GM21526 (cell line): ENCODE measurements around the gene DHX40.
A peak's percentile ranks its signal among the peaks of the same experiment; 100 is the strongest.
"Not testable (repeated sequence)": the region's sequence is repeated elsewhere in the genome, so short reads cannot be mapped to it uniquely, and the experiment has no call there.

Experiments
- ATAC-seq: cut with Tn5 transposase; IDR thresholded peaks from one replicate; pipeline ENCODE4 v1.9.1; 2021; ENCODE audit warnings: moderate library complexity; ENCODE audit not compliant: unreplicated experiment, low FRiP score

DHX40 gene

DNA sequence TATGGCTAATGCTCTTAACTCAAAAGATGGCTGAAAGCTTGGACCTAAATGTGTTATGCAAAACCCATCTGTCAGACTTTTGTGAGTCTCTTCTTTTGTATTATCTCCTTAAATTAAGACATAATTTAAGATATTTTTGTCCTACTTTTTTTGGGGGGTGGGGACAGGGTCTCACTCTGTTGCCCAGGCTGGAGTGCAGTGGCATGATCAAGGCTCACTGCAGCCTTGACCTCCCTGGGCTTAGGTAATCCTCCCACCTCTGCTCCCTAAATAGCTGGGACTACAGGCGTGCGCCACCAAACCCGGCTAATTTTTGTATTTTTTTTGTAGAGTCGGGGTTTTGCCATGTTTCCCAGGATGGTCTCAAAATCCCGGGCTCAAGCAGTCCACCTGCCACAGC, 61.3 kb downstream of the DHX40 start:
- ATAC-seq = no peak

DNA sequence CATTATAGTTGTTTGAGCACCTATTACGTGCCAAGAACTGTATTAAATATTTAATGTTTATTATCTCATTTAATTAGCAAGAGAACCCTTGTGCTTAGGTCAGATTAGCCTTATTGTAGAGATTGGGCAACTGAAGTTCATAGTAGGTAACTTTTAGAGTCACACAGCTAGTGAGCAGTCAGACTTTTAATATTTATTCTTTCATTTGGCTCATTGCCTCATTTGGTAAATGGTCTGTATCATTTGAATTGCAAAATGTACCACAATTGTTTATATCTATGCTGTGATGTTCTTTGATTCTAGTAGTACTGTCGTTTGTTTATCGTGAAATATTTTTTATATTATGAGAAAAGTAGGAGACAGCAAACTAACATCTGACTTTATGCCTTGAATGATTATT, 61.9 kb downstream of the DHX40 start:
- ATAC-seq = no peak

DNA sequence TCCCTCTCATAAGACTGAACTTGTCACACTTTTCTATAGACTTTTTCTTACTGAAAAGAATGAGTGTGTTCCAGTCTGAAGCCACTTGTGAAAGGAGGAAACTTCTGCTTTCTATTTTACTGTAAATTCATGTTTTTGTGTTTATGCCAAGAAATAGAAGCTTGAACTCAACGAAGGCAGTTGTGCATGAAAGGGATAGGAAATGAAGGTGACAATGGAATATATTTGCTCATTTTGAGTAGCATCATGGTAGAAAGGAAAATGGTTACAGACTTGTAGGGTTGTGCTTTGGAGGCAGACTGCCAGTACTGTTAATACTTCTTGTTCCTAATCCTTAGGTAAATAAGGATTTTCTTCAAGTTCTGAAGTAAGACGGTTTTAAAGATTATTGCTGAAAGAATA, 62.4 kb downstream of the DHX40 start:
- ATAC-seq = no peak

DNA sequence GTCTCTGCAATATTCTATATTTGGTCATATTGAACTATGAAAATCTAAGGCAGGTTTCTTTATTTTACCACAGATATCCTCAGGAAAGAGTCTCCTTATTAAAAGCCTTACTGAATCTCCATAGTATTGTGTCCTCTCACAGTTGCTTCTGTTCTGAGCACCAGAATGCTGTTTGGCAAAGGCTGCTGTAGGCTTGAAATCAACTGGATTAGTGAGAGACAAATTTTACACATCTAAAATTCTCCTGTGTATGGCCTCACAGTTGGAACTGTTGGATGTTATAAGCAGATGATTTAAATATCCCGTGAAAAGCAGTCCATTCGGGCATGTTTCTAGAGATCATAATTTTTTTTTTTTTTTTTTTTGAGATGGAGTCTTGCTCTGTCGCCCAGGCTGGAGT, 63.8 kb downstream of the DHX40 start:
- no peak for ATAC-seq

DNA sequence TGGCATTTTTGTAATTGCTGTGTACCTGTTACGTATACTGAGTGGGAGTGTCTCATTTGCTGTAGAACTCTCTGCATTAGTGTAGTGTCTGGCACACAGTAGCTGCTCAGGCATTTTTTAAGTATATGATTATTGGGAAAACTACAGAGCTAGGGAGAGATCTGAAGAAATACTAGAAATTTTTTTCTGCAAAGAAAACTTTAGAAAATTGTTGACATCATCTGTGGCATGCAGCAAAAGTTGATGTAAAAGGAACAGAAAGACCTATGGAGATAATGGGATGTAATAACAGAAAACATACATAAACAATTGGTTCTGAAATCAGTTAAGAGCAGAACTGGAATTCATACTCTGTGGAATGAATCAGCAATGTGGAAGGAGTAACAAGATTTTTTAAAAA, 65.9 kb downstream of the DHX40 start:
- no peak for ATAC-seq

DNA sequence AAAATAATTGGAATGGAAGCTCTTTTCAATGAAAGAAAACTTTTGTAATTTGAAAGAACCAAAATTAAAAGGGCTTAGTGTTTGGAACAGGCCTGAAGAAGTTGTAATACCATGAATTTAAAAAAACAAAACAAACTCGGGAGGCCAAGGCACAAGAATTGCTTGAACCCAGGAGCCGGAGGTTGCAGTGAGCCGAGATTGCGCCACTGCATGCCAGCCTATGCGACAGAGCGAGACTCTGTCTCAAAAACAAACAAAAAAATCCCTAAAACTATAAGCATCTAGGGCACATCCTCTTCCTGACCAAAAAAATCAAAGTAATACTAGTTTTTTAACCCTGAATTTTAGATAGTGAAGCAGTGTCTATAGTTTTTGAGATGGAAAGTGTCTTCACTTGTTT, 67.0 kb downstream of the DHX40 start:
- ATAC-seq = no peak

DNA sequence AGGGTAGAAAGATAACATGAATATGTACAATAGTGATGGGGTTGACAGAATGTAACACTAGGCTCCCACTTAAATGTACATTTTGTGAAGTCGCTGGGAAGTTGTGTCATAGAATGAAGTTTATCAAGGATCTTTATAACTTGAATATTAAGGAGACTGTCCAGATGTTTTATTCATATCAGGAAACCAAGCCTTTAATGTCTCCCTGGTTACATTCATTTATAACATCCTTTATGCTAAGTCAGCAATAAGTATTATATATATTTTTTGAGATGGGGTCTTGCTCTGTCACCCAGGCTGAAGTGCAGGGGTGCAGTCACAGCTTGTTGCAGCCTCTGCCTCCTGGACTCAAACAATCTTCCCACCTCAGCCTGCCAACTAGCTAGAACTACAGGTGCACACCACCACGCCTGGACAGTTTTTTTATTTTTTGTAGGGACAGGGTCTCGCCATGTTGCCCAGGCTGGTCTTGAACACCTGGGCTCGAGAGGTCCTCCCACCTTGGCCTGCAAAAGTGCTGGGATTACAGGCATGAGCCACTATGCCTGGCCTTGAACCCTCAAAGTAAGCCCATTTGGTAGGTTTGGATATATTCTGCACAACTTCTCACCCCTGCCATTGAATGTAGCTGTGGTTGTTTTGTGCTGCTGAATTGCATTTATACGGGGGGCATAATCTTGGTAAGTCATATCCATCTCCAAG, 68.4 kb downstream of the DHX40 start:
- ATAC-seq = no peak

DNA sequence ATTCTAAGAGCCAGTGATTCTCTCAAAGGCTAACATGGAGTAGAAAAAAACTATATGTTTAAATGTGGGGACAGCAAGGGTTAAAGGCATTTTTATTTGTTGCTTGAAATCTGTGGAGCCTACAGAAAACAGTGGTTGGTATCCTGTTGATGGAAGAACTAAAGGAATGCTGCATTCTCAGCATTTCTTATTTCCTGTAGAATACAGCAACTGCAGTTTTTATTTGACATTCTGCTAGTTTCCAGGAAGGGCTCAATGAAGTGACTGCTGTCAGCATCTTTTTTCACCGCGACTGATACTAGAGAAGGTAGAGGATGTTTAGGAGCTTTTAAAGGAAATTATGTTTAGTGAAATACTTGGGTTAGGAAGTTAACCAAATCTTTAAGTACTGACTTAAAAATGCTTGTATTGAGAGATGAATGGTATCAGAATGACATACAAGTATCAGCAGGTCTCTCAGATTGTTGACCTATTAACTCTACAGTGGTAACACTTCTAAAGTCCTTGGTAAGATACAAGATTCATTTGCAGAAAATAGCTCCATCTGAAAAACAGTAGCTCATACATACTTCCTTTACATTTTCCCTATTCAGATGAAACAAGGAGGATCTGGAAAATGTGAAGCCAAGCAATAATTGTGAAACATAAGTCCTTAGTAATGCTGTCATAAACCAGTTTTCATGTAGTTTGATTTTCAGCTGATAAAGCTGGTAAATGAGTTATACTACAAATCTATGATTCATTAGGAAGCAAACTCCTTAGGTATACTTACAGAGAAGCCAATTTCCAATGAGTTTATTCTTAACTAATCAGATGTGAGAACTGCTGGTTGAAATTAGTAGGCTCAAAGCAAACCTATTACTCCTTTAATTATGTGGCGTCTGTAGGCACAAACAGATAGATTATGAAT, 69.5 kb downstream of the DHX40 start:
- ATAC-seq = no peak

DNA sequence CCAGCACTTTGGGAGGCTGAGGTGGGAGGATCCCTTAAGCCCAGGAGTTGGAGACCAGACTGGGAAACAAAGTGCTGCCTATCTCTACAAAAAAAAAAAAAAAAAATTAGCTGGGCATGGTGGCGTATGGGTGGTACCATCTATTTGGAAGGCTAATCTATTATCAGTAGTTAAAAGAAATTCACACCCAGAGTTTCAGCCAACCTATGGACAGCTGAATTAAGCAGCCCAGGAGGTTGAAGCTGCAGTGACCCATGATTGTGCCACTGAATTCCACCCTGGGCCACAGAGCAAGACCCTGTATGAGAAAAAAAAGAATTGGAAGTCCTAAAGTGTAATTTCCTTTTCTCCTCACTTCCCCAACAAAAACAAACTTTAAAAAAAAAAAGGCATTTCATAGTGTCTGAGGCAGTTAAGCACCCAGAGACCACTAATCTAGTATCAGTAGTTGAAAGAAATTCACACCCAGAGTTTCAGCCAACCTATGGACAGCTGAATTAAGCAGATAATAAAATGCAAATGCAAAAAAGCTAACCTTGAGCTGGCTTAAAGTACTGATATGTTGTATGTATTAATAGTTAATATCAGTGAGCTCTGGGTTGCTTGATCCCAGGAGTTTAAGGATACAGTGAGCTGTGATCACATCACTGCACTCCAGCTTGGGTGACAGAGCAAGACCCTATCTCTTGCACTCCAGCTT, 72.4 kb downstream of the DHX40 start:
- ATAC-seq = no peak

DNA sequence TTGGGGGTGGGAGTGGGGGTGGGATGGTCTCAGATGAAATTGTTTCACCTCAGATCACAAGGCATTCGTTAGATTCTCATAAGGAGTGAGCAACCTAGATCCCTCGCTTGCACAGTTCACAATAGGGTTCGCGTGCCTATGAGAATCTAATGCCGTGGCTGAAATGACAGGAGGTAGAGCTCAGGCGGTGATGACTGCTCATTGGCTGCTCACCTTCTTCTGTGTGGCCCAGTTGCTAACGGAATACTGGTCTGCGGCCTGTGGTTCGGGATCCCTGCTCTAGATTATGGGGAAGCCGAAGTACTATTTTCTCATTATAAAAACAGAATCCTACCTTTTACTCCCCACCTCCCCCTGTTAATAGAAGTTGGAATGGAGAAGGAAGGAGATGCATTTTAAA, 73.1 kb downstream of the DHX40 start:
- no peak for ATAC-seq

DNA sequence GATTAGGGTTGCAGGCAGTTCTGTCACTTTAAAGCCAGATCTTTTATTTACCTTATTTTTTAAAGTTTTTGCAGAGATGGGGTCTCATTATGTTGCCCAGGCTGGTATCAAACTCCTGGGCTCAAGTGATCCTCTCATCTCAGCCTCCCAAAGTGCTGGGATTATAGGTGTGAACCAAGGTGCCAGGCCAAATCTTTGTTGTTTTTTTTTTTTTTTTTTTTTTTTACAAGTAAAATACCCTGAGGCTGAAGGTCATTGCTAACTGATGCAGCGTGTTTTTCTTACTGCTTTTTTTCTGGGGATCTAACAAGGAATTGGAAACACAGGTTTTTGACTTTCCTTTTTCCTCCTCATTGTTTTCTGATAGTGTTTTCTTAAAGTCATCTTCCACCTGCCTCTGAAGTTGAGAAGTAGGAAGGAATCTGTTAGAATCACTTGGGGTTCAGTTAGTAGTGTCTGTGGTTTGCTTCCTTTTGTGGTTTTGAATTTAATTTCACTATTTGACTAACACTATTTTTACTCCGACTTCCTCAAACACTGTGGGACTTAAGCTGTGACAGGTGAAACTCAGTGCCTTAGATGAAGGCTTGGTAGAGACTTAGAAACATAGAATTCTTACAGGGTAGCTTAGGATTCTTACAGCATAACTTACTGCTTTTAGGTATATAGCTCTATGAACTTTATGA, 76.5 kb downstream of the DHX40 start:
- peak; percentile 71 for ATAC-seq

DNA sequence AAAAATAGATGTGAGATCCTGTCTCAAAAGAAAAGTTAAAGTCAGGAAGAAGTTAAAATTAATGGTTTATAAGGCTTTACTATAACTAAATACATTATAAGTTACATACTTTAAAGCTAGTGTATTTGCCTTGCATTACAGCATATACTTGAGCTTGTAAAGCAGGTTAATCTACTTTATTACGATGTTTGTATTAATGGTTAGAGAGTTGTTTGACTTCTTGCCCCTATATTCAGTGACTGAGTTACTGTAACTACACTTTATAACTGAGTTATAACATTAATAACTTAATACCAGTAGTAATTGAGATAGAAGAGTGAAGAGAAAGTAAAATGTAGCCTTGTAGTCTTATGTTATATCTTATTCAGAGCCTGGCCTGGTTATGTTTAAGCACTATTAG, 77.2 kb downstream of the DHX40 start:
- no peak for ATAC-seq

DNA sequence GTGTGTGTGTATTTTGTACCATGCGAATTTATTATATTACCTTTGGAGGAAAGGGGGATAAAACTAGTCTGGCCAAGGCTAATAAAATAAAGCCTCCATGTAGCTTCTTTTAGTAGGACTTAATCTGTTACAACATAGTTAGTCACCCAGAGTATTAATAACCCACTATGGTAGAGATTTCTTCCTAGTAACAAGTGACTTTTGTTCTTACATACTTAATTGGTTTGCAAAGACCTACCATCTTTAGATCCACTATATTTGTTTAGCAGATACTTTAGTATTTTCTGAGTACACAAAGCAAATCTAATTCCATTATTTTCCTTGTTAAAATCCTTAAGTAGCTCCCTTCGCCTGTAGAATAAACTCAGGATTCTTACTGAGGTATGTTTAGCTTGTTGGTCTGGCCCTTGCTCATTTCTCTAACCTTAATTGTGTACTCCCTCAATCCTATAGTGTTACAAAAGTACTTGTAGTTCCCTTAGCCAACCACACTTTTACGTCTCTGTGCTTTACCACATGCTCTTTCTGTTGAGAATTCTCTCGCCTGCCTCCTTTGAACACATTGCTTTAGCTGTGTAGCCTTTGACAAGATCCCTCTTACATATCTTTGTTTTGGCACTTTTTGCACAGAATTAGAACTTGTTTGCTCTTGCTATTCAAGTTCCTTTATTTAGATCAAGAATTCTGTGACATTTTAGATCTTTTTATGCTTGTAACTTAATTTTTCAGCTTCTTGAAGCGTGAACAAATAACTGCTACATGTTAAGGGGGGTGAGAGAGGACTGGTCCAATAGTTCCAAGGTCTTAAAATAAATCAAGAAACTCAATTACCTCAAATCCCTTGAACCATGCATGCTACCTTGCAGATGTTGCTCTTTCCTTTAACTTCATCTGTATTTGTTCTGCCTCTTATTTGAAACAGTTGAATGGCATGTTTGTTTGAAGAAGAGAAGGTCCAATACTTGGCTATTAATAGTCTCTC, 78.0 kb downstream of the DHX40 start:
- no peak for ATAC-seq

DNA sequence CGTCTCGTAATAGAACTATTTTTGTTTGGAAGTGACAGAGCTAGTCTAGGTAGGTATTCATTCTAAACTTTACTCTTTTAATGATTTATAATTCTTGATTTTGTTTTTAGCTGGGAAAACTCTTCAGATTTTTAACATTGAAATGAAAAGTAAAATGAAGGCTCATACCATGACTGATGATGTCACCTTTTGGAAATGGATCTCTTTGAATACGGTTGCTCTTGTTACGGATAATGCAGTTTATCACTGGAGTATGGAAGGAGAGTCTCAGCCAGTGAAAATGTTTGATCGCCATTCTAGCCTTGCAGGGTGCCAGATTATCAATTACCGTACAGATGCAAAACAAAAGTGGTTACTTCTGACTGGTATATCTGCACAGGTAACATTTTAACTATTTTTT, 81.9 kb downstream of the DHX40 start:
- ATAC-seq = no peak

DNA sequence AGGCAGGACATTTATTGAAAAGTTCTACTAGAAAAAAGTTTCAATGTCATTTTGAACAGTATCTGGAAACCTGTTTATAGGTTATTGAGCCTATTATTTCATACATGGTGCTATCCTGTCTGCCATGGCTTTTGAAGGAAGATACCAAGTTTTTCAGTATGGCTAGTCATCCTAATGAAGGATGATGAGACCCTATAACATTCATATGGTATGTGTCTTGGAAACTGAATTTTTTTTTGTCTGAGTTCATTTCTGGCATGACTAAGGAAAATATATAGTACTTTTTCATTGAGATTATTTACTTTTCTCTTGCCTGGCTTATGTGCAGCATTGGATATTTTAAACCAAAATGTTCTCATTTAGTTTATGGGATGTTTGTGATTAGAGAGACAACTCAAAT, 84.5 kb downstream of the DHX40 start:
- no peak for ATAC-seq

DNA sequence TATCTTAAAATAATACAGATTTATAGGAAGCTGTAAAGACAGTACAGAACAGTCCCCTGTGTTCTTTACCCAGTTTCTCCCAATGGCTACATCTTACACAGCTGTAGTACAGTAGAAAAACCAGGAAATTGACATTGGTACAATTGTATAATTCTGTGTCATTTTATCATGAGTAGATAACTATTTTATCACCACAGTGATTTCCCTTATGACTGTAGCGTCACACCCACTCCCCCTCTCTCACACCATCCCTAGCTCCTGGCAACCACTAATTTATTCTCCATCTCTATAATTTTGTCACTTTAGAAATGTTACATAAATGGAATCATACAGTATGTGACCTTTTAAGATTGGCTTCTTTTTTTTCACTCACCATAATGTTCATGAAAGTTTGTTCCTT, 85.2 kb downstream of the DHX40 start:
- ATAC-seq = no peak

DNA sequence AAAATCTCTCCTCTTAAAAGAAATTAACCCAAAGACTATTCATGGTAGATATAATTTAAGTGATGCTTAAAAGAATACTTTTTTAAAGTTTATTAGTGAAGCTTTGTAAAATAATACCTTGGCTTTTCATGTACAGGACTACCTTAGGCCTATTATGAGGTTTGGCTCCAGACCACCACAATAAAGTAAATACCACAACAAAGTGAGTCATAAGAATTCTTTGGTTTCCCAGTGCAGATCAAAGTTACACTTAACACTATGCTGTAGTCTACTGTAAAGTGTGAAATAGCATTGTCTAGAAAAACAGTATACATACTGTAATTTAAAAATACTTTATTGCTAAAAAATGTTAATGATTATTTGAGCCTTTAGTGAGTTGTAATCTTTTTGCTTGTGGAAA, 85.9 kb downstream of the DHX40 start:
- ATAC-seq = no peak

DNA sequence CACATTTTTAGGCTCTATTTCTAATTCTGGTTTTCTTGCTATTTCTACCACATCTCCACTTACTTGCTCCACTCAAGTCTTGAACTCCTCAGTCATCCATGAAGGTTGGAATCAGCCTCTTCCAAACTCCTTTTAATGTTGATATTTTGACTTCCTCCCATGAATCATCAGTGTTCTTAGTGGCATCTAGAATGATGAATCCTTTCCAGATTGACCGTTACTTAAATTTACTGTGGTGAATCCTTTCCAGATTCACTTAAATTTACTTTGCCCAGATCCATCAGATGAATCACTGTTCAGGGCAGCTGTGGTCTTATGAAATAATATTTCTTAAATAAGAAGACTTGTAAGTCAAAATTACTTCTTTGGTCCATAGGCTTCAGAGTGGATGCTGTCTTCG, 86.7 kb downstream of the DHX40 start:
- ATAC-seq = no peak

DNA sequence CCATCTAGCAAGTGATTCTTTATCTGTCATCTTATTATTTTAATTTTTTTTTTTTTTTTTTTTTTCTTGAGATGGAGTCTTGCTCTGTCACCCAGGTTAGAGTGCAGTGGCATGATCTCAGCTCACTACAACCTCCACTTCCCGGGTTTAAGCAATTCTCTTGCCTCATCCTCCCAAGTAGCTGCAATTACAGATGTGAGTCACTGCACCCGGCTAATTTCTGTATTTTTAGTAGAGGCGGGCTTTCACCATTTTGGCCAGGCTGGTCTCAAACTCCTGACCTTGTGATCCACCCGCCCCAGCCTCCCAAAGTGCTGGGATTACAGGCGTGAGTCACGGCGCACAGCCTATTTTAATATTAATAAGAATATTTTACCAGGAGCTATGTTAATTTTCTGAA, 91.2 kb downstream of the DHX40 start:
- ATAC-seq = not testable (repeated sequence)
